Muscle of leg (tissue), 11 donors: ENCODE results near the gene LRRC41. TPM values are rescaled to one million over a fixed set of nuclear protein-coding genes. Genes with fewer than 3 reads are reported as not detected.
"Not testable (repeated sequence)": the region's sequence is repeated elsewhere in the genome, so short reads cannot be mapped to it uniquely, and the experiment has no call there.

Source experiments
- DNase-seq: peaks from one replicate; pipeline ENCODE4 v3.0.0; 2013
- H3K27ac ChIP-seq: one replicate; pipeline ENCODE4 v1.5.1; 2013; ENCODE audit warnings: mild to moderate bottlenecking, low read length, control low read depth
- H3K27me3 ChIP-seq: one replicate; pipeline ENCODE4 v1.6.1; 2013; ENCODE audit warnings: low read length; ENCODE audit not compliant: control insufficient read depth, insufficient read depth
- H3K36me3 ChIP-seq: one replicate; pipeline ENCODE4 v1.6.1; 2013; ENCODE audit warnings: low read length; ENCODE audit not compliant: control insufficient read depth, insufficient read depth
- H3K4me1 ChIP-seq: one replicate; pipeline ENCODE4 v1.6.1; 2013; ENCODE audit warnings: low read length; ENCODE audit not compliant: control insufficient read depth, insufficient read depth
- H3K4me3 ChIP-seq: one replicate; pipeline ENCODE4 v1.5.1; 2013; ENCODE audit warnings: low read length, control low read depth
- H3K9me3 ChIP-seq: replicated peaks from 2 replicates; pipeline ENCODE4 v1.6.1; 2013; ENCODE audit warnings: low read depth, low read length; ENCODE audit not compliant: control insufficient read depth
- WGBS: methylation state at CpG from one replicate; pipeline ENCODE4 v1.1.5; 2013; ENCODE audit warnings: missing lambda C conversion rate; ENCODE audit not compliant: insufficient coverage; 5-methylcytosine and 5-hydroxymethylcytosine counted together
- polyA plus RNA-seq, 8 donors: library from polyadenylated mRNA; unstranded; fragments of 120-200 nt; gene quantifications; one replicate each; pipeline versions ENCODE4 v1.2.1 to v1.2.3, GENCODE V29; 2013; ENCODE audit warnings: inconsistent platforms in 1 of 8, low replicate concordance in 1 of 8; ENCODE audit not compliant: insufficient read length in 8 of 8, insufficient read depth in 1 of 8
- total RNA-seq: library from RNA; stranded (reverse); fragments of 120-200 nt; gene quantifications from one replicate; pipeline ENCODE4 v1.2.4, GENCODE V29; 2013

Gene LRRC41
- total and polyA plus RNA-seq, 9 donors: 49.5 to 65.5 (median 59.2) TPM

DNA sequence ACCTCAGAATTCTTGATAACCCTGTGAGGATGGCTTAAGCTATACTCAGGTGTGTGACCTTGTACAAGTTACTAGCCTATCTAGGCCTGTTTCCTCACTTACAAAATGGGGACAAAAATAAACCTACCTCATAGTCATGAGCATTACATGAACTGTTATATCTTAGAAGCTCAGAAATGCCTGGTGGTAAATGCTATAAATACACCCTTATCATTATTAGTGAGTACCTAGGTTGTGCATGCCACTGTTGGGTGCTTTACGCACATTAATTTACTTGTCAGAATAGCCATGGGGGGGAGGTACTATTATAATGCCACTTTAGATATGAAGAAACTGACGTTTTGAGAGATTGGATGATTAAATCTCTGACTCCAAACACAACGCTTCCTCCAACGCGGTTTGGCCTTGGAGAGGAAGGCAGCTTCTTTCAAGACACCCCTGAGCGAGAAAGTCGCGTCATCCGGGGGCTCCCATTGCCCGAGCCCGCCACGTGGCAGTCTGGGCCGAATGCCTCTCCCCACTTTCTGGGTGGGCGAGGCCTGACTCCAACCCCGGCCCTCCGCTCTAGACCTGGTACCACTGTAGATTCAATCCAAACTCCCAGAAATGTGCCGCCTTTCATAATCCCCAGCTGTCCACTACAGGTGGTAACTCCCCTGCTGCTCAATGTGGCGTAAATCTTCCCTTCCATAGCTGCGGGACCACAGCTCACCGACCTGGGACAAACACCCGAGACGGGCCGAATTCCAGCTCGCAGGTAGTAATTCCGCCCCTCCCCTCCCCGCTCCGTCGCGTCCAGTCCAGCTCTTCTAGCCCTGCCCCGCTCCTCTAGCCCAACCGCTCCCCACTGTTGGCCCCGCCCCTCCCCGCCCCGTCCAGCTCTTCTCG lies 56.6 kb downstream of the LRRC41 start:
- H3K4me1 ChIP-seq: peaks cover 8% of the 10 kb centered on the region
- H3K36me3 ChIP-seq: peaks cover 7% of the 10 kb centered on the region
- peak overlapping the region; percentile 70 for H3K4me3 ChIP-seq
- H3K9me3 ChIP-seq: no peaks in the 10 kb centered on the region
- H3K27ac ChIP-seq: peak overlapping the region; percentile 86
- WGBS: 0% methylated on average over 23 of the region's 35 CpGs
- peak; percentile 79 for DNase-seq
- no peaks in the 10 kb centered on the region for H3K27me3 ChIP-seq

DNA sequence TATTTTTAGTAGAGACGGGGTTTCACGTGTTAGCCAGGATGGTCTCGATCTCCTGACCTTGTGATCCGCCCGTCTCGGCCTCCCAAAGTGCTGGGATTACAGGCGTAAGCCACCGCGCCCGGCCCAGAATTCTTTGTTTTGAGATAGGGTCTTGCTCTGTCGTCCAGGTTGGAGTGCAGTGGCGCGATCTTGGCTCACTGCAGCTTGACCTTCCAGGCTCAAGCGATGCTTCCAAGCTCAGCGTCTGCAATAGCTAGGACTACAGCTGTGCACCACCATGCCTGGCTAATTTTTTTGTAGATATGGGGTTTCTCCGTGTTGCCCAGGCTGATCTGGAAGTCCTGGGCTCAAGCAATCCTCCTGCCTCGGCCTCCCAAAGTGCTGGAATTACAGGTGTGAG lies 57.3 kb downstream of the LRRC41 start:
- not testable (repeated sequence) for H3K9me3 ChIP-seq, H3K27ac ChIP-seq, H3K4me3 ChIP-seq, H3K4me1 ChIP-seq, H3K36me3 ChIP-seq, H3K27me3 ChIP-seq
- peak; percentile 12 for DNase-seq
- WGBS: 95% methylated on average over 10 of the region's 17 CpGs

DNA sequence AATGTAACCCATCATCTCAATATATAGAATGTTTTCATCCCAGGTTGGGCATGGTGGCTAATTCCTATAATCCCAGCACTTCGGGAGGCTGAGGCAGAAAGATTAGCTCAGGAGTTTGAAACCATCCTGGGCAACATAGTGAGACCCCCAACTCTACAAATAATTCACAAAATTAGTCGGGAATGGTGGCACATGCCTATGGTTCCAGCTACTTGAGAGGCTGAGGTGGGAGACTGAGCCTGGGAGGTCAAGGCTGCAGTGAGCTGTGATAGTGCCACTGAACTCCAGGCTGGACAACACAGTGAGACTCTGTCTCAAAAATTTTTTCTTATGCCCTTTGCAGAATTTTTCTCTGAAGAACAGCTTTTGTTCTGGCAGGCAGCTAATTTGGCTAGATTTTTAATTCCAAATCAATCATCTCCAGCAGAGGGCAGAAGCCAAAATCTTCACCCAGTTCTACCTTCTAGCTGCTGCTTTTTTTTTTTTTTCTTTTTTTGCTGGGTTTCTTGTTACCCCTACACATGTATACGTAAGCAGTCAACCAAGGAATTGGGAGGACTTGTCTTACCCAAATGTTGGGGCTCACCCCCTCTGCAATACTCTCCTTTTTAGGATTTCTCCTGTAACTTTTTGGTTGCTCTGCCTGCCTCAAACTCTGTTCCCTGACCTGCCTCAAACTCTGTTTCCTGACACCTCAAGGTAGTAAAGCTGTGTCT lies 58.6 kb downstream of the LRRC41 start:
- WGBS: 29% methylated on average over 1 of the region's 3 CpGs
- Histone ChIP-seq H3K9me3 (no peaks in the 10 kb centered on the region), H3K36me3 (peaks cover 2% of the 10 kb centered on the region), H3K4me1 (peaks cover 8% of the 10 kb centered on the region), H3K27me3 (no peaks in the 10 kb centered on the region), H3K27ac (no peak overlapping the region), H3K4me3 (no peak overlapping the region)
- DNase-seq: peak; percentile 26

DNA sequence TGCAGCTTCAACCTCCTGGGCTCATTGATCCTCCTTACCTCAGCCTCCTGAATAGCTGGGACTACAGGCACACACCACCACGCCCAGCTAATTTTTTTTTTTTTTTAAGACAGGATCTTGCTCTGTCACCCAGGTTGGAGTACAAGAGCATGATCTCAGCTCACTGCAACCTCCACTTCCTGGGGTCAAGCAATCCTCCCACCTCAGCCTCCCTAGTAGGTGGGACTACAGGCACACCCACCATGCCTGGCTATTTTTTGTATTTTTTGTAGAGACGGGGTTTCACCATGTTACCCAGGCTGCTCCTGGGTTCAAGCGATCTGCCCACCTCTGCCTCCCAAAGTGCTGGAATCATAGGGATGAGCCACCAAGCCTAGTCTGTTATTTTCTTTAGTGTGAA lies 59.6 kb downstream of the LRRC41 start:
- not testable (repeated sequence) for H3K27ac ChIP-seq, H3K36me3 ChIP-seq, H3K4me3 ChIP-seq, H3K9me3 ChIP-seq, DNase-seq, H3K27me3 ChIP-seq, H3K4me1 ChIP-seq
- 83% methylated on average over 1 of the region's 3 CpGs for WGBS

DNA sequence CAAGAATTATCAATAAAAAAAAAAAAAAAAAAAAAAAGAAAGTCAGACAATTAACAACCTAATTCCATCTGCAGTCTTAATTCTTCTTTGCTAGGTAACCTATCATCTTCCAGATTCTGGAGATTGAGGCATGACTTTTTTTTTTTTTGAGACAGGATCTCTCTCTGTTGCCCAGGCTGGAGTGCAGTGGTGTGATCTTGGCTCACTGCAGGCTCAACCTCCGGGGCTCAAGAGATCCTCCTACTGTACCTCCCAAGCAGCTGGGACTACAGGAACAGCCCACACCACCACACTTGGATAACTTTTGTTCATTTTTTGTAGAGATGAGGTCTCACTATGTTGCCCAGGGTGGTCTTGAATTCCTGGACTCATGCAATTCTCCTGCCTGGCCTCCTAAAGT lies 60.5 kb downstream of the LRRC41 start:
- Histone ChIP-seq H3K4me1 (peaks cover under 1% of the 10 kb centered on the region), H3K27ac (no peak overlapping the region), H3K36me3 (no peaks in the 10 kb centered on the region), H3K9me3 (no peaks in the 10 kb centered on the region), H3K27me3 (no peaks in the 10 kb centered on the region), H3K4me3 (no peak overlapping the region)
- WGBS: no CpG with 5 or more reads among the region's 1 CpG
- no peak for DNase-seq

DNA sequence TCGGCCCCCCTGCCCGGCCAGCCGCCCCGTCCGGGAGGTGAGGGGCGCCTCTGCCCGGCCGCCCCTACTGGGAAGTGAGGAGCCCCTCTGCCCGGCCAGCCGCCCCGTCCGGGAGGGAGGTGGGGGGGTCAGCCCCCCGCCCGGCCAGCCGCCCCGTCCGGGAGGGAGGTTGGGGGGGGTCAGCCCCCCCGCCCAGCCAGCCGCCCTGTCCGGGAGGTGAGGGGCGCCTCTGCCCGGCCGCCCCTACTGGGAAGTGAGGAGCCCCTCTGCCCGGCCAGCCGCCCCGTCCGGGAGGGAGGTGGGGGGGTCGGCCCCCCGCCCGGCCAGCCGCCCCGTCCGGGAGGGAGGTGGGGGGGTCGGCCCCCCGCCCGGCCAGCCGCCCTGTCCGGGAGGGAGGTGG lies 61.7 kb downstream of the LRRC41 start:
- H3K4me1 ChIP-seq, H3K9me3 ChIP-seq, H3K4me3 ChIP-seq, H3K36me3 ChIP-seq, H3K27ac ChIP-seq, H3K27me3 ChIP-seq, DNase-seq: not testable (repeated sequence)
- 70% methylated on average over 2 of the region's 38 CpGs for WGBS

DNA sequence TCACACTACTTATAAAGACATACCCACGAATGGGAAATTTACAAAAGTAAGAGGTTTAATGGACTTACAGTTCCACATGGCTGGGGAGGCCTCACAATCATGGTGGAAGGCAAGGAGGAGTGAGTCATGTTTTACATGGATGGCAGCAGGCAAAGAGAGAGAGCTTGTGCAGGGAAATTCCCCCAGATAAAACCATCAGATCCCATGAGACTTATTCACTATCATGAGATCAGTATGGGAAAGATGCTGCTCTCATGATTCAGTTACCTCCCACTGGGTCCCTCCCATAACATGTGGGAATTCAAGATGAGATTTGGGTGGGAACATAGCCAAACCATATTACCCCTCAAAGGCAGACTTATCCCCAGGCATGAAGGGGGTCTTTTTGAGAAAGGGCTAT lies 64.6 kb downstream of the LRRC41 start:
- no CpG with 5 or more reads among the region's 1 CpG for WGBS
- H3K27ac ChIP-seq, H3K36me3 ChIP-seq, H3K4me3 ChIP-seq, H3K27me3 ChIP-seq, H3K4me1 ChIP-seq, H3K9me3 ChIP-seq, DNase-seq: not testable (repeated sequence)

DNA sequence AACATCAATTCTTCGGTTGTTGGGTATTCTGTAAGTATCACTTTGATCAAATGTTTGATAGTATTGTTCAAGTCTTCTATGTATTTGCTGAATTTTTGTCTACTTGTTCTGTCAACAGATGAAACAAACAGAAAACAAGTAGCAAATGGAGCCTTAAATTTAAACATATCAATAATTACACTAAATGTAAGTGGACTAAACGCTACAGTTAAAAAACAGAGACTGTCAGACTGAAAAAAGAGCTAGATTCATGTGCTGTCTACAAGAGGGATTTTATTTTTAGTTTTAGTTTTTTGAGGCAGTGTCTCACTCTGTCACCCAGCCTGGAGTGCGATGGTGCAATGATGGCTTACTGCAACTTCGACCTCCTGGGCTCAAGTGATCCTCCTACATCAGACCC lies 66.5 kb downstream of the LRRC41 start:
- DNase-seq: no peak
- peaks cover 3% of the 10 kb centered on the region for H3K9me3 ChIP-seq
- no peaks in the 10 kb centered on the region for H3K4me1 ChIP-seq
- no peaks in the 10 kb centered on the region for H3K27me3 ChIP-seq
- no peaks in the 10 kb centered on the region for H3K36me3 ChIP-seq
- H3K27ac ChIP-seq: no peak overlapping the region
- no peak overlapping the region for H3K4me3 ChIP-seq
- WGBS: no CpG with 5 or more reads among the region's 4 CpGs

DNA sequence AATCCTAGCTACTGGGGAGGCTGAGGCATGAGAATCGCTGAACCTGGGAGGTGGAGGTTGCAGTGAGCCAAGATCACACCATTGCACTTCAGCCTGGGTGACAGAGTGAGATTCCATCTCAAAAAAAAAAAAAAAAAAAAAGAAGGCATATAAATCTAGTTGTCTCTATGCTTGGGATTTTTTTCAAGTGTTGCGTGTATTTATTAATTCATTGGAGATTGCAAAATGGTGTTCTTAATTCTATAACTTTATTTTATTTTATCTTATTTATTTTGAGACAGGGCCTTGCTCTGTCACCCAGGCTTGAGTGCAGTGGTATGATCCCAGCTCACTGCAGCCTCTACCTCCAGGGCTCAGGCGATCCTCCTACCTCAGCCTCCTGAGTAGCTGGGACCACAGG lies 72.2 kb downstream of the LRRC41 start:
- not testable (repeated sequence) for DNase-seq, H3K9me3 ChIP-seq, H3K36me3 ChIP-seq, H3K4me1 ChIP-seq, H3K27ac ChIP-seq, H3K4me3 ChIP-seq, H3K27me3 ChIP-seq
- no CpG with 5 or more reads among the region's 3 CpGs for WGBS
